Measurements from ENCODE around the gene DGKA.
"Not testable (repeated sequence)": the region's sequence is repeated elsewhere in the genome, so short reads cannot be mapped to it uniquely, and the experiment has no call there.

The DGKA gene

DNA sequence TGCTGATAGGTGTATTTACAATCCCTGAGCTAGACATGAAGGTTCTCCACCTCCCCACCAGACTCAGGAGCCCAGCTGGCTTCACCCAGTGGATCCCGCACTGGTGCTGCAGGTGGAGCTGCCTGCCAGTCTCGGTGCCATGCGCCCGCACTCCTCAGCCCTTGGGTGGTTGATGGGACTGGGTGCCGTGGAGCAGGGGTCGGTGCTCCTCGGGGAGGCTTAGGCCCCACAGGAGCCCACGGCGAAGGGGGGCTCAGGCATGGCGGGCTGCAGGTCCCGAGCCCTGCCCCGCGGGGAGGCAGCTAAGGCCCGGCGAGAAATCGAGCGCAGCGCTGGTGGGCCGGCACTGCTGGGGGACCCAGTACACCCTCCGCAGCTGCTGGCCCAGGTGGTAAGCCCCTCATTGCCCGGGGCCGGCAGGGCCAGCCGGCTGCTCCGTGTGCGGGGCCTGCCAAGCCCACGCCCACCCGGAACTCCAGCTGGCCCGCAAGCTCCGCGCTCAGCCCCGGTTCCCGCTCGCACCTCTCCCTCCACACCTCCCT lies 69.1 kb downstream of the DGKA start:
- not testable (repeated sequence) for ATAC-seq

DNA sequence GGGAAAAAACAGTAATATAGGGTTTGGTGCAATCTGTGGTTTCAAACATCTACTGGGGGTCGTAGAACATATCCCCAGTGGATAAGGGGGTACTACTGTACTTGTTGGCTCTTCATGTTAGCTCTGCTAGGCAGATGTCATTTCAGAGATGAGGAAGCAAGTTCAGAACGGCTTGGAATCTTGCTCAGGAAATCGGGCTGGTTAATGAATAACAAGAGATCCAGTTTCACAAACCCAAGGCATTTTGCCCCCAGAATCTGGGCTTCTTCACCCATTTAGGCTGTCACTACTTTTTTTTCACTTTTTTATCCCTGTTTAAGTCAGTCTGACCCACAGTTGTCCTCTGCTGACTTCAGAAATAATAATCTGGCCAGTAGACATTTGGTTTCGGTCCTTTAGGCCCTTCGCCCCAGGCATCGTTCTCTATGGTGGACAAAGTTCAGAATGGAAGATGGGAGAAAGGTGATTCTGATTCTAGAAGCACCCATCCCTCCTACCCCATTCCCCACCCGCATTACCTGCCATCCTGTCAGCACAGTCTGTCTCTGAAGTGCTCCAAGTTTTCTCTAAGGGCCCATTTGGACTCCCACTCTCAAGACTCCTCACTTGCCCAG lies 70.6 kb downstream of the DGKA start:
- ATAC-seq = no peak

DNA sequence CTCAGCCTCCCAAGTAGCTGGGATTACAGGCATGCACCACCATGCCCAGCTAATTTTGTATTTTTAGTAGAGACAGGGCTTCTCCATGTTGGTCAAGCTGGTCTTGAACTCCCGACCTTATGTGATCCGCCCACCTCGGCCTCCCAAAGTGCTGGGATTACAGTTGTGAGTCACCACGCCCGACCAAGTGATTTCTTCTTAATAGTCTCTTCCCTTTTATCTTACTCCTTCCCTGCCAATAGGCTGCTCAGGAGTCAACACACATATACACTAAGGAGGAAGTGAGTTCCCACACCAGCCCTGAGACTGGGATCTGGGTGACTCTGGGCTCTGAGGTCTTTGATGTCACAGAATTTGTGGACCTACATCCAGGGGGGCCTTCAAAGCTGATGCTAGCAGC lies 72.4 kb downstream of the DGKA start:
- not testable (repeated sequence) for ATAC-seq

Measured in activated CD4-positive, CD25-positive, alpha-beta regulatory T cell treated with anti-CD3 and anti-CD28 coated beads, Interleukin-2, amount 50 U/mL, for 24 hours (primary cell).